Upper lobe of left lung (tissue), 4 donors: ENCODE results near the gene ITPRIP.

Experiments
- POLR2A ChIP-seq, 4 donors: fragments of 450-650 bp; IDR thresholded peaks; one replicate each; pipeline ENCODE4 v1.5.1; 2016 to 2017; ENCODE audit warnings: antibody characterized with exemption in 4 of 4, mild to moderate bottlenecking in 2 of 4
- TF ChIP-seq, protein P1 (sequence below), 6 experiments: fragments of 450-650 bp in 4 of 6; fragments of 200-600 bp in 2 of 6; sonication (generic) in 2 of 6; IDR thresholded peaks; one replicate each; pipeline ENCODE4 v1.5.1; 2016 to 2019; ENCODE audit warnings: antibody characterized with exemption in 6 of 6

DNA sequence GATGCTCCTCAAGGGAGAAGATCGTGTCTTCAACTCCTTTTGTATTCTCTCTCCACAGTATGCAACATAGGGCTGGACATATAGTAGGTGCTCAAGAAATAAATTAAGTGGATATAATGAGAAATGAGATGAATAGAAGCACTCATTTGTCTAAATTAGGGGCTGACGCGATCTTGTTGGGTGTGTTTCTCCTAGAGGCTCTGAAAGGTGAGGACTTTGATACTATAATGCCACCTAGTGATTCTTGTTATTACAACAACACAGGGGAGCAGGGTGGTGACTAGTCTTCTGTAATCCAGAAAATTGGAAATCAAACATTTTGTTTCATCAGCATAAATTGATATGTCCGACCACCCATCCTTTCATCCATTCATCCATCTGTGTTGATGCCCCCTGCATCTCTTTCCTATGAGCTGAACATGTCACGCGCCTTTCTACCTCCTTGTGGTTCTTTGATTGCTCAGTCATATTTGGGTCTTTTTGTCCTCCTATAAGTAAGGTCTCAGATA, 11.9 kb upstream of the ITPRIP start:
- TF ChIP-seq, protein P1, sequence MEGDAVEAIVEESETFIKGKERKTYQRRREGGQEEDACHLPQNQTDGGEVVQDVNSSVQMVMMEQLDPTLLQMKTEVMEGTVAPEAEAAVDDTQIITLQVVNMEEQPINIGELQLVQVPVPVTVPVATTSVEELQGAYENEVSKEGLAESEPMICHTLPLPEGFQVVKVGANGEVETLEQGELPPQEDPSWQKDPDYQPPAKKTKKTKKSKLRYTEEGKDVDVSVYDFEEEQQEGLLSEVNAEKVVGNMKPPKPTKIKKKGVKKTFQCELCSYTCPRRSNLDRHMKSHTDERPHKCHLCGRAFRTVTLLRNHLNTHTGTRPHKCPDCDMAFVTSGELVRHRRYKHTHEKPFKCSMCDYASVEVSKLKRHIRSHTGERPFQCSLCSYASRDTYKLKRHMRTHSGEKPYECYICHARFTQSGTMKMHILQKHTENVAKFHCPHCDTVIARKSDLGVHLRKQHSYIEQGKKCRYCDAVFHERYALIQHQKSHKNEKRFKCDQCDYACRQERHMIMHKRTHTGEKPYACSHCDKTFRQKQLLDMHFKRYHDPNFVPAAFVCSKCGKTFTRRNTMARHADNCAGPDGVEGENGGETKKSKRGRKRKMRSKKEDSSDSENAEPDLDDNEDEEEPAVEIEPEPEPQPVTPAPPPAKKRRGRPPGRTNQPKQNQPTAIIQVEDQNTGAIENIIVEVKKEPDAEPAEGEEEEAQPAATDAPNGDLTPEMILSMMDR (IDR thresholded peaks at IDR 0.05): peak; percentile 59 to 82 (median 68)
- no peak for TF ChIP-seq POLR2A (IDR thresholded peaks at IDR 0.05)
